ENCODE data around the gene CDT1. TPM values are rescaled to one million over a fixed set of nuclear protein-coding genes. Genes with fewer than 3 reads are reported as not detected.

Gene CDT1
- total and polyA plus RNA-seq, 10 of the 15 experiments (the other 5 are each of a cell fraction or from before 2014, with no cell fraction given): 0.50 to 87.6 (median 8.8) TPM

DNA sequence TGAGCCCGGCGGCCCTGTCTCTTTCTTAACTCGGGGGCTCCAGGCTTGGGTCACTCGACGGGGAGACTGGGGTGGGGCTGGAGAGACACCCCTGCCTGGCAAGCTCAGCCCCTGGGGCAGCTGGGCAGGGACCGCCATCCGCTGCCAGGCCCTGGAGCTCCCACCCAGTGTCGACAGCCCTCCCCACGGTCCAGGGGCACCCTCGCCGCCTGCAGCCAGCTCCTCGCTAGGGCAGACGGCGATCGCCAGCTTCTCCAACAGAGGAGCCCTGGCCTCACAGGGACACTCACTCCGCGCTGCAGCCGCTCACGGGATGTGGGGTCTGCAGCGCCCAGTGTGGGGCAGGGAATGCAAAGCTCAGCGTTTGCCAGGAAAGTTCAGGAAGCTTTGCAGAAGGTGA, 24.1 kb downstream of the CDT1 start:
- POLR2A ChIA-PET: no interaction called here
- TF ChIP-seq YBX1 (IDR thresholded peaks at IDR 0.05) (no peak), ESRRA (IDR thresholded peaks at IDR 0.05; ENCODE audit: low read length) (no peak), RAD51 (IDR thresholded peaks at IDR 0.05) (no peak), BRCA1 (IDR thresholded peaks at IDR 0.05; ENCODE audit: low read depth, low read length) (no peak), ZNF24 (IDR thresholded peaks at IDR 0.05) (no peak), RBBP5 (conservative IDR thresholded peaks at IDR 0.05) (no peak), GABPA (IDR thresholded peaks at IDR 0.05; ENCODE audit: low read depth) (no peak), TCF3 (IDR thresholded peaks at IDR 0.05; ENCODE audit: borderline replicate concordance, insufficient read depth, low read depth, low read length) (no peak), SMAD5 (IDR thresholded peaks at IDR 0.05; ENCODE audit: low read depth) (no peak), IKZF2 (IDR thresholded peaks at IDR 0.05) (no peak), FOXK2 (IDR thresholded peaks at IDR 0.05) (no peak)
- TF ChIP-seq, protein P1, sequence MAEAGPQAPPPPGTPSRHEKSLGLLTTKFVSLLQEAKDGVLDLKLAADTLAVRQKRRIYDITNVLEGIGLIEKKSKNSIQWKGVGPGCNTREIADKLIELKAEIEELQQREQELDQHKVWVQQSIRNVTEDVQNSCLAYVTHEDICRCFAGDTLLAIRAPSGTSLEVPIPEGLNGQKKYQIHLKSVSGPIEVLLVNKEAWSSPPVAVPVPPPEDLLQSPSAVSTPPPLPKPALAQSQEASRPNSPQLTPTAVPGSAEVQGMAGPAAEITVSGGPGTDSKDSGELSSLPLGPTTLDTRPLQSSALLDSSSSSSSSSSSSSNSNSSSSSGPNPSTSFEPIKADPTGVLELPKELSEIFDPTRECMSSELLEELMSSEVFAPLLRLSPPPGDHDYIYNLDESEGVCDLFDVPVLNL (IDR thresholded peaks at IDR 0.05; ENCODE audit: low read depth, low read length): no peak
- TF ChIP-seq, protein P2, sequence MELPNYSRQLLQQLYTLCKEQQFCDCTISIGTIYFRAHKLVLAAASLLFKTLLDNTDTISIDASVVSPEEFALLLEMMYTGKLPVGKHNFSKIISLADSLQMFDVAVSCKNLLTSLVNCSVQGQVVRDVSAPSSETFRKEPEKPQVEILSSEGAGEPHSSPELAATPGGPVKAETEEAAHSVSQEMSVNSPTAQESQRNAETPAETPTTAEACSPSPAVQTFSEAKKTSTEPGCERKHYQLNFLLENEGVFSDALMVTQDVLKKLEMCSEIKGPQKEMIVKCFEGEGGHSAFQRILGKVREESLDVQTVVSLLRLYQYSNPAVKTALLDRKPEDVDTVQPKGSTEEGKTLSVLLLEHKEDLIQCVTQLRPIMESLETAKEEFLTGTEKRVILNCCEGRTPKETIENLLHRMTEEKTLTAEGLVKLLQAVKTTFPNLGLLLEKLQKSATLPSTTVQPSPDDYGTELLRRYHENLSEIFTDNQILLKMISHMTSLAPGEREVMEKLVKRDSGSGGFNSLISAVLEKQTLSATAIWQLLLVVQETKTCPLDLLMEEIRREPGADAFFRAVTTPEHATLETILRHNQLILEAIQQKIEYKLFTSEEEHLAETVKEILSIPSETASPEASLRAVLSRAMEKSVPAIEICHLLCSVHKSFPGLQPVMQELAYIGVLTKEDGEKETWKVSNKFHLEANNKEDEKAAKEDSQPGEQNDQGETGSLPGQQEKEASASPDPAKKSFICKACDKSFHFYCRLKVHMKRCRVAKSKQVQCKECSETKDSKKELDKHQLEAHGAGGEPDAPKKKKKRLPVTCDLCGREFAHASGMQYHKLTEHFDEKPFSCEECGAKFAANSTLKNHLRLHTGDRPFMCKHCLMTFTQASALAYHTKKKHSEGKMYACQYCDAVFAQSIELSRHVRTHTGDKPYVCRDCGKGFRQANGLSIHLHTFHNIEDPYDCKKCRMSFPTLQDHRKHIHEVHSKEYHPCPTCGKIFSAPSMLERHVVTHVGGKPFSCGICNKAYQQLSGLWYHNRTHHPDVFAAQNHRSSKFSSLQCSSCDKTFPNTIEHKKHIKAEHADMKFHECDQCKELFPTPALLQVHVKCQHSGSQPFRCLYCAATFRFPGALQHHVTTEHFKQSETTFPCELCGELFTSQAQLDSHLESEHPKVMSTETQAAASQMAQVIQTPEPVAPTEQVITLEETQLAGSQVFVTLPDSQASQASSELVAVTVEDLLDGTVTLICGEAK (IDR thresholded peaks at IDR 0.05; ENCODE audit: borderline replicate concordance): no peak
- H3K27ac ChIP-seq (ENCODE audit: control insufficient read depth, insufficient read depth): no peak overlapping the region
- H2AFZ ChIP-seq (ENCODE audit: control insufficient read depth, low read depth, low read length): no peak overlapping the region
- no peak overlapping the region for H3K4me3 ChIP-seq
- no peaks in the 10 kb centered on the region for H3K9me3 ChIP-seq (replicated peaks; ENCODE audit: control insufficient read depth, insufficient read depth, low read length)
- ATAC-seq (no peak), FAIRE-seq (no peak), DNase-seq (ENCODE audit: low read depth, low spot score) (no peak)
- H3K36me3 ChIP-seq (ENCODE audit: control insufficient read depth in 2 of 2, insufficient read depth in 2 of 2, low read length in 1 of 2): no peaks in the 10 kb centered on the region
- H3K79me2 ChIP-seq (ENCODE audit: control insufficient read depth, insufficient read depth, low read length): no peaks in the 10 kb centered on the region
- no peaks in the 10 kb centered on the region for H4K20me1 ChIP-seq (ENCODE audit: control insufficient read depth, insufficient read depth)
- no TSS peak for BruUV-seq (replicated peaks)
- CTCF ChIA-PET: no interaction called here
- WGBS (ENCODE audit: insufficient coverage, insufficient replicate concordance, low lambda C conversion rate, missing lambda C conversion rate): 92% methylated on average over 19 of the region's 21 CpGs
- in situ Hi-C loops (cut with MboI): no loop called here
- H3K27me3 ChIP-seq (replicated peaks in 1 of 2; ENCODE audit: control insufficient read depth in 2 of 2, insufficient read depth in 2 of 2, low read length in 1 of 2): no peaks in the 10 kb centered on the region
- RAD21 ChIA-PET (ENCODE audit: unreplicated experiment): no interaction called here
- SMC1A ChIA-PET (ENCODE audit: uncharacterized antibody, unreplicated experiment): no interaction called here
- H3K4me2 ChIP-seq (ENCODE audit: control insufficient read depth, insufficient read depth): no peak overlapping the region
- no peak overlapping the region for H3K9ac ChIP-seq (ENCODE audit: control insufficient read depth, insufficient read depth, low read length)
- intact Hi-C loops (cut with micrococcal nuclease; ENCODE audit: unreplicated experiment): no loop called here
- H3K4me1 ChIP-seq (ENCODE audit: control insufficient read depth, insufficient read depth, low read length): no peaks in the 10 kb centered on the region
